DND-41 (cell line): ENCODE data around the gene SLC15A4.

Source experiments
- ATAC-seq: fragments of 200-7000 bp; cut with Tn5 transposase; 3 replicates; pipeline ENCODE4 v1.9.1; 2021; ENCODE audit warnings: low read depth; ENCODE audit not compliant: insufficient read depth
- DNase-seq: peaks from one replicate; pipeline ENCODE4 v3.0.0-alpha.2; 2020
- H2AFZ ChIP-seq: 2 replicates; pipeline ENCODE4 v1.6.0; 2012; ENCODE audit warnings: low read depth, low read length
- H3K27ac ChIP-seq: 2 replicates; pipeline ENCODE4 v1.5.1; 2012; ENCODE audit warnings: low read length, inconsistent platforms
- H3K27me3 ChIP-seq: fragments of 200-600 bp; sonication (generic); 2 replicates; pipeline ENCODE4 v1.6.0; 2012; ENCODE audit warnings: low read length, mild to moderate bottlenecking, inconsistent platforms; ENCODE audit not compliant: insufficient read depth, poor library complexity
- H3K36me3 ChIP-seq: 2 replicates; pipeline ENCODE4 v1.5.1; 2012; ENCODE audit warnings: low read length, inconsistent platforms; ENCODE audit not compliant: insufficient read depth
- H3K4me1 ChIP-seq: 2 replicates; pipeline ENCODE4 v1.5.1; 2012; ENCODE audit warnings: mild to moderate bottlenecking, low read length; ENCODE audit not compliant: insufficient read depth
- H3K4me2 ChIP-seq: 2 replicates; pipeline ENCODE4 v1.6.0; 2012; ENCODE audit warnings: mild to moderate bottlenecking, moderate library complexity, low read length, inconsistent platforms; ENCODE audit not compliant: insufficient read depth
- H3K4me3 ChIP-seq, 2 experiments: fragments of 200-600 bp in 1 of 2; shearing (Covaris generic) in 1 of 2; 2 replicates each; pipeline ENCODE4 v1.5.1; 2012 to 2016; ENCODE audit warnings: inconsistent platforms in 2 of 2, low read length in 2 of 2, mild to moderate bottlenecking in 2 of 2, low read depth in 1 of 2, moderate library complexity in 1 of 2
- H3K79me2 ChIP-seq: 2 replicates; pipeline ENCODE4 v1.6.0; 2012; ENCODE audit warnings: low read length, inconsistent platforms; ENCODE audit not compliant: insufficient read depth
- H3K9ac ChIP-seq: 2 replicates; pipeline ENCODE4 v1.6.0; 2012; ENCODE audit warnings: low read depth, mild to moderate bottlenecking, inconsistent platforms, low read length, moderate library complexity
- H3K9me3 ChIP-seq: 2 replicates; pipeline ENCODE4 v1.5.1; 2012; ENCODE audit warnings: low read length, moderate library complexity, mild to moderate bottlenecking, inconsistent platforms; ENCODE audit not compliant: insufficient read depth, severe bottlenecking
- H4K20me1 ChIP-seq: 2 replicates; pipeline ENCODE4 v1.6.0; 2012; ENCODE audit warnings: low read length; ENCODE audit not compliant: insufficient read depth
- CTCF ChIP-seq: IDR thresholded peaks from 2 replicates; pipeline ENCODE4 v1.5.1; 2012; ENCODE audit warnings: borderline replicate concordance, low read length, moderate library complexity, mild to moderate bottlenecking; ENCODE audit not compliant: poor library complexity, severe bottlenecking; ENCODE audit errors: extremely low read depth
- EZH2 ChIP-seq: IDR thresholded peaks from 3 replicates; pipeline ENCODE4 v1.6.1; 2012; ENCODE audit warnings: borderline replicate concordance, low read depth, mild to moderate bottlenecking, moderate library complexity, low read length, inconsistent platforms; ENCODE audit not compliant: severe bottlenecking

Gene SLC15A4

GRCh38 chr12:128755566-128755965 is 68.2 kb downstream of the SLC15A4 start:
- Histone ChIP-seq H3K9ac (no peak overlapping the region), H3K27me3 (peaks cover 4% of the 10 kb centered on the region)
- TF ChIP-seq CTCF (no peak), EZH2 (no peak)

GRCh38 chr12:128754275-128754674 is 69.5 kb downstream of the SLC15A4 start:
- no peaks in the 10 kb centered on the region for H3K79me2 ChIP-seq
- H3K27ac ChIP-seq: no peak overlapping the region
- H3K4me2 ChIP-seq: no peak overlapping the region
- no peak overlapping the region for H3K9ac ChIP-seq
- H3K4me1 ChIP-seq: no peaks in the 10 kb centered on the region
- no peaks in the 10 kb centered on the region for H3K9me3 ChIP-seq
- peaks cover 4% of the 10 kb centered on the region for H3K27me3 ChIP-seq
- TF ChIP-seq EZH2: no peak
- no peak for TF ChIP-seq CTCF
- H3K4me3 ChIP-seq: no peak overlapping the region
- no peak overlapping the region for H2AFZ ChIP-seq
- no peaks in the 10 kb centered on the region for H4K20me1 ChIP-seq
- no peaks in the 10 kb centered on the region for H3K36me3 ChIP-seq
- no peak for ATAC-seq
- DNase-seq: no peak

More at GRCh38 chr12:128755566-128755965, 68.2 kb downstream of the SLC15A4 start:
- no peak overlapping the region for H3K4me3 ChIP-seq
- no peak overlapping the region for H3K27ac ChIP-seq
- H3K4me2 ChIP-seq: no peak overlapping the region
- H3K79me2 ChIP-seq: no peaks in the 10 kb centered on the region
- no peak for ATAC-seq
- no peak overlapping the region for H2AFZ ChIP-seq
- H4K20me1 ChIP-seq: no peaks in the 10 kb centered on the region
- no peak for DNase-seq
- H3K9me3 ChIP-seq: no peaks in the 10 kb centered on the region
- H3K36me3 ChIP-seq: no peaks in the 10 kb centered on the region
- H3K4me1 ChIP-seq: no peaks in the 10 kb centered on the region

GRCh38 chr12:128753438-128753837 is 70.3 kb downstream of the SLC15A4 start:
- no peaks in the 10 kb centered on the region for H3K79me2 ChIP-seq
- ATAC-seq: no peak
- TF ChIP-seq CTCF (no peak), EZH2 (no peak)

GRCh38 chr12:128752386-128752785 is 71.4 kb downstream of the SLC15A4 start:
- no peak for ATAC-seq

More at GRCh38 chr12:128753438-128753837, 70.3 kb downstream of the SLC15A4 start:
- DNase-seq: no peak
- Histone ChIP-seq H3K9me3 (no peaks in the 10 kb centered on the region), H3K9ac (no peak overlapping the region), H4K20me1 (no peaks in the 10 kb centered on the region), H3K27me3 (peaks cover 4% of the 10 kb centered on the region), H2AFZ (no peak overlapping the region), H3K4me2 (no peak overlapping the region), H3K27ac (no peak overlapping the region), H3K4me3 (no peak overlapping the region), H3K36me3 (no peaks in the 10 kb centered on the region), H3K4me1 (no peaks in the 10 kb centered on the region)

More at GRCh38 chr12:128752386-128752785, 71.4 kb downstream of the SLC15A4 start:
- H3K79me2 ChIP-seq: no peaks in the 10 kb centered on the region
- TF ChIP-seq CTCF: no peak
- no peak for TF ChIP-seq EZH2
- H3K4me2 ChIP-seq: no peak overlapping the region
- no peaks in the 10 kb centered on the region for H3K4me1 ChIP-seq
- DNase-seq: no peak
- no peaks in the 10 kb centered on the region for H3K36me3 ChIP-seq
- H3K27me3 ChIP-seq: no peaks in the 10 kb centered on the region
- H4K20me1 ChIP-seq: no peaks in the 10 kb centered on the region
- no peak overlapping the region for H3K9ac ChIP-seq
- H3K4me3 ChIP-seq: no peak overlapping the region
- H3K27ac ChIP-seq: no peak overlapping the region
- no peak overlapping the region for H2AFZ ChIP-seq
- no peaks in the 10 kb centered on the region for H3K9me3 ChIP-seq
